ENCODE data around the gene LSM10.
A peak's percentile ranks its signal among the peaks of the same experiment; 100 is the strongest.

LSM10 gene

GRCh38 chr1:36349839-36350238 lies 47.9 kb downstream of the LSM10 start:
- DNase-seq, result no peak

GRCh38 chr1:36349241-36349671 lies 48.5 kb downstream of the LSM10 start:
- DNase-seq, result peak; percentile 17

GRCh38 chr1:36346741-36347370 lies 50.9 kb downstream of the LSM10 start:
- no peak for DNase-seq

GRCh38 chr1:36345353-36345752 lies 52.4 kb downstream of the LSM10 start:
- DNase-seq, result no peak

- DNase-seq, result no peak
These were observed 53.4 kb downstream of the LSM10 start for GRCh38 chr1:36344395-36344680.

GRCh38 chr1:36343651-36344394 lies 53.9 kb downstream of the LSM10 start:
- no peak for DNase-seq

All from CD4-positive, alpha-beta T cell treated with Interferon gamma for 1 hour (primary cell).